GM12801 (cell line): ENCODE data around the gene PRCC.

Experiments used
- TF ChIP-seq, protein P1 (sequence below): IDR thresholded peaks from one replicate; pipeline ENCODE4 v1.5.1; 2011; ENCODE audit warnings: control low read depth; ENCODE audit not compliant: insufficient read length; ENCODE audit errors: extremely low read depth

PRCC gene

GRCh38 chr1:156812293-156812990 lies 45.1 kb downstream of the PRCC start:
- TF ChIP-seq, protein P1, sequence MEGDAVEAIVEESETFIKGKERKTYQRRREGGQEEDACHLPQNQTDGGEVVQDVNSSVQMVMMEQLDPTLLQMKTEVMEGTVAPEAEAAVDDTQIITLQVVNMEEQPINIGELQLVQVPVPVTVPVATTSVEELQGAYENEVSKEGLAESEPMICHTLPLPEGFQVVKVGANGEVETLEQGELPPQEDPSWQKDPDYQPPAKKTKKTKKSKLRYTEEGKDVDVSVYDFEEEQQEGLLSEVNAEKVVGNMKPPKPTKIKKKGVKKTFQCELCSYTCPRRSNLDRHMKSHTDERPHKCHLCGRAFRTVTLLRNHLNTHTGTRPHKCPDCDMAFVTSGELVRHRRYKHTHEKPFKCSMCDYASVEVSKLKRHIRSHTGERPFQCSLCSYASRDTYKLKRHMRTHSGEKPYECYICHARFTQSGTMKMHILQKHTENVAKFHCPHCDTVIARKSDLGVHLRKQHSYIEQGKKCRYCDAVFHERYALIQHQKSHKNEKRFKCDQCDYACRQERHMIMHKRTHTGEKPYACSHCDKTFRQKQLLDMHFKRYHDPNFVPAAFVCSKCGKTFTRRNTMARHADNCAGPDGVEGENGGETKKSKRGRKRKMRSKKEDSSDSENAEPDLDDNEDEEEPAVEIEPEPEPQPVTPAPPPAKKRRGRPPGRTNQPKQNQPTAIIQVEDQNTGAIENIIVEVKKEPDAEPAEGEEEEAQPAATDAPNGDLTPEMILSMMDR = no peak

DNA sequence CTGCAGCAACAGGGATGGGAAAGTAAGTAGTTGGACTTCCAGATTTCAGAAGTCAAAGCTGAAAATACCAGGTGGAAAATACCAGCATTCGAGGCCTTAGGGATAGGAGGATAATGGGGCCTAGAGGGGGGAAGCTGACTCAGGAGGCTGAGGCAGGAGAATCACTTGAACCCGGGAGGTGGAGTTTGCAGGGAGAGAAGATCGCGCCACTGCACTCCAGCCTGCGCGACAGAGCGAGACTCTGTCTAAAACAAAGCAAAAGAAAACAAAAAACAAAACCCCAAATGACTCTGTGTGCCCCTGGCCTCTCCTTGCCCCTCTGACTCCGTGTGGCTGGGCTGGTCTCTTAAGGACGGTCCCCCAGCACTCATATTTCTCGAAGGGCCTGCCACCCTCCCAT lies 46.0 kb downstream of the PRCC start:
- TF ChIP-seq, protein P1 = no peak

DNA sequence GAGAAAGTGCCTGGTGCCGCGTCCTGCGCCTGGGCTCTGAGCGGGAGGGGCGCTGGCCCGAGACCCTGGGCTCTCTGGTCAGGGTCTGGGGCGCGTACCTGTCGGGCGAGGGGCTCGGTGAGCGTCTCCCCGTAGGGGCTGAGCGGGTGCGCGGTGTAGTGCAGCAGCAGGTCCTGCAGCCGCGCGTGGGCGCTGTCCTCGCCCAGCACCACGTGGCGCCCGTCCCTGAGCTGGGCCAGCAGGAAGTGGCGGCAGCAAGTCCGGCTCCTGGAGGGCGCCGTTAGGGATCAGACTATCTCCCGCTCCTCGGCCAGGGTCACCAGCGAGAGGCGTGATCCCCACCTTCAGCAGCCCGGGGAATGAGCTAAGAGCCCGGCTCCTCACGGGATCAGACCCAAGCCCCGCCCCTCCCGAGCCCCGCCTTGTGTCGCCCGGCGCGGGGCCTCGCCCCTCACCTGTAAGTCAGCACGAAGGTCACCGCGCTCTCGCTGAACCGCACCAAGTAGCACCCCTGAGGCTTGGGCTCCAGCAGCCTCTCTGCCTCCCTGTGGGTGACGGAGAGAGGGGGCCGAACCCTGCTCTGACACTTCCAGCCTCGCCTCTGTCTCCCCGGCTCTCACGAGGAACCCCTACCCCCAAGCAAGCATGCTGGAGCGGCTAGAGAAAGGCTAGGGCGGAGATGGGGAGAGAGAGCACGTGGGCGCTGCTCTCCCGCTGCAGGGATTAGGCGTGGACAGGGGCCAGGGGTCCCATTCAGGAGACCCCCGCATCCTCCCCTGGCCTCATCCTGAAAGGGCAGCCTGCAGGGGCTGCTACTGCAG lies 46.6 kb downstream of the PRCC start:
- TF ChIP-seq, protein P1 = no peak

DNA sequence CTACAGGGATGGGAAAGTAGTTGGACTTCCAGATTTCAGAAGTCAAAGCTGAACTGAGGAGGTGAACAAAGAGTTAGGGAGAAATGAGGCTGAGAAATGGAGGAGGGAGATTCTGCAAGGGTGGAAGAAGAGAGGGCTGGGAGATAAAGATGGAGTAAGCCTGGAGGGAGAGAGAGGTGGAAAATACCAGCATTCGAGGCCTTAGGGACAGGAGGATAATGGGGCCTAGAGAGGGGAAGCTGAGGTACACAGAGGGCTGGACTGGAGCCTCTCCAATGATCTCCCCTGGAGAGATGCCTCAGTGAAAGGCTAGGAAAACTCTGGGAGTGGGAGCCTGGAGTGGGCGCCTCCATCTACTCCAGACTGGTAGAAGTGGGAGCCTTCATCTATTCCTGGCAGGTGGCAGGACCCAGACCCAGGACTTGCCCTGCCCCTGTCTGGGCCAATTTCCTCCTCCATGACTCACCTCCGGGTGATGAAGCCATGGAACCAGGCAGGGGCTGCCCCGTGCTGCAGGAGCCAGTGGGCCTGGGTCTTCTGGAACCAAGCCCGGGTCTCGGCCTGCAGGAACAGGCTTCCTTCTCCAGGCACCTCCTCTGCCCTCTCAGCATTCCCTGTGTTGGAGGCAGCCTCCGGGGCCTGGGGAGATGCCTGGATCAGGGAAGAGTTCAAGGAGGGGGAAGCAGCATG lies 47.4 kb downstream of the PRCC start:
- TF ChIP-seq, protein P1 = no peak

GRCh38 chr1:156815307-156815826 lies 48.0 kb downstream of the PRCC start:
- TF ChIP-seq, protein P1 = no peak

- TF ChIP-seq, protein P1 = no peak
Observed at GRCh38 chr1:156815961-156816422, 48.7 kb downstream of the PRCC start.
